ENCODE measurements around the gene TARS2. TPM values are rescaled to one million over a fixed set of nuclear protein-coding genes. Genes with fewer than 3 reads are reported as not detected.

The TARS2 gene
- total RNA-seq, 1 donor from 2014 or later = 38.7 TPM

DNA sequence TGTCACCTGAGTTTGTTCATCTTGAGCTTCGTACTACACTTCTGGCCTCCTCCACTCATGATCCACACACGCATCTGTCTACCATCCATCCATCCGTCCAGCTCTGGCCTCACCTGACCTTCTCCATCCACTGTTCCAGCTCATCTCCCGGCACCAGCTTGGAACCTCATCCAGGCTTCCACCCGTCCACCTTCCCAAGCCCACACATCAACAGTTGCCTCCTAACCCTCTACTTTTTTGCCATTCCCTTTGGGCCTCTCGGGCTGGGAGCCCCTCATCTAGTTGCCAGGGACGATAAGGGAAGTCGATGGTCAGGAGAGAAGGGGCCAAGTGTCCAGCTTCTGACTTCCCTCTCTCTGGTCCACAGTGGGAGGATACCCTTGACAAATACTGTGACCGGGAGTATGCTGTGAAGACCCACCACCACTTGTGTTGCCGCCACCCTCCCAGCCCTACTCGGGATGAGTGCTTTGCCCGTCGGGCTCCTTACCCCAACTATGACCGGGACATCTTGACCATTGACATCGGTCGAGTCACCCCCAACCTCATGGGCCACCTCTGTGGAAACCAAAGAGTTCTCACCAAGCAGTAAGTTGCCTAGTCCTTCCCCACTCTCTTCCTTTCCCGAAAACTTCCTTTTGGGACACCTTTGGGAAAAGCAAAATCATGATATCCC is 24.9 kb downstream of the TARS2 start:
- Mint-ChIP-seq H3K27me3 (ENCODE audit: unreplicated experiment) (peaks cover 10% of the 10 kb centered on the region), H3K36me3 (ENCODE audit: unreplicated experiment) (peaks cover 6% of the 10 kb centered on the region), H3K27ac (ENCODE audit: unreplicated experiment) (no peak overlapping the region), H3K4me3 (ENCODE audit: unreplicated experiment) (peak overlapping the region; percentile 36), H3K4me1 (ENCODE audit: low read depth, unreplicated experiment) (peaks cover 29% of the 10 kb centered on the region), H3K9me3 (ENCODE audit: unreplicated experiment) (peaks cover 17% of the 10 kb centered on the region)
- DNase-seq = no peak
- no peak for TF ChIP-seq CTCF (IDR thresholded peaks at IDR 0.05; ENCODE audit: partially characterized antibody, unreplicated experiment)

- Mint-ChIP-seq H3K9me3 (ENCODE audit: unreplicated experiment) (peaks cover 17% of the 10 kb centered on the region), H3K27ac (ENCODE audit: unreplicated experiment) (no peak overlapping the region), H3K4me3 (ENCODE audit: unreplicated experiment) (peak overlapping the region; percentile 11), H3K36me3 (ENCODE audit: unreplicated experiment) (peaks cover 6% of the 10 kb centered on the region), H3K27me3 (ENCODE audit: unreplicated experiment) (peaks cover 8% of the 10 kb centered on the region), H3K4me1 (ENCODE audit: low read depth, unreplicated experiment) (peaks cover 29% of the 10 kb centered on the region)
- no peak for TF ChIP-seq CTCF (IDR thresholded peaks at IDR 0.05; ENCODE audit: partially characterized antibody, unreplicated experiment)
- DNase-seq = no peak
These were observed 25.6 kb downstream of the TARS2 start for GRCh38 chr1:150512846-150513245.

GRCh38 chr1:150513351-150513791 is 26.2 kb downstream of the TARS2 start:
- H3K4me3 Mint-ChIP-seq (ENCODE audit: unreplicated experiment) = peak overlapping the region; percentile 42
- peak; percentile 43 for DNase-seq
- peaks cover 8% of the 10 kb centered on the region for H3K27me3 Mint-ChIP-seq (ENCODE audit: unreplicated experiment)
- peaks cover 29% of the 10 kb centered on the region for H3K4me1 Mint-ChIP-seq (ENCODE audit: low read depth, unreplicated experiment)
- H3K27ac Mint-ChIP-seq (ENCODE audit: unreplicated experiment) = peak overlapping the region; percentile 49
- TF ChIP-seq CTCF (IDR thresholded peaks at IDR 0.05; ENCODE audit: partially characterized antibody, unreplicated experiment) = no peak
- H3K36me3 Mint-ChIP-seq (ENCODE audit: unreplicated experiment) = peaks cover 6% of the 10 kb centered on the region
- peaks cover 17% of the 10 kb centered on the region for H3K9me3 Mint-ChIP-seq (ENCODE audit: unreplicated experiment)

DNA sequence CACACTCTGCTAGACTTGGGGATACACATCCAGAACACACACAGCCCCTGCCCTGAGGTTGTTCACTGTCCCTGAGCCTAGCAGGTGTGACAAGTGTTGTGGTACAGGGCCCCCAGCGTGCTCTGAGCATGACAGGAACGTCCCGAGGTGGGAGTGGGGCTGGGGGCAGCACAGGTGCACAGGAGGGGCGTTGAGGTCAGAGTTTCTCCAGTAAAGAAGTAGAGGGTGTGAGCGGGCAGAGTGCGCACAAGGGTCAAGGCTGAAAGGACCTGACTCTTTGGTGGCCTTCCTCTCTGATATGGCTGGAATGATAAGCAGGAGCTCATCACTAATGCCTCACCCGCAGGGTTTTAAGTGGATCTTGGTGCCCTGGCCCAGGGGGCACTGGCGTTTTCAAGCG is 27.0 kb downstream of the TARS2 start:
- Mint-ChIP-seq H3K27ac (ENCODE audit: unreplicated experiment) (peak overlapping the region; percentile 28), H3K36me3 (ENCODE audit: unreplicated experiment) (peaks cover 6% of the 10 kb centered on the region), H3K4me3 (ENCODE audit: unreplicated experiment) (peak overlapping the region; percentile 95), H3K4me1 (ENCODE audit: low read depth, unreplicated experiment) (peaks cover 29% of the 10 kb centered on the region), H3K27me3 (ENCODE audit: unreplicated experiment) (peaks cover 8% of the 10 kb centered on the region), H3K9me3 (ENCODE audit: unreplicated experiment) (peaks cover 17% of the 10 kb centered on the region)
- no peak for DNase-seq
- TF ChIP-seq CTCF (IDR thresholded peaks at IDR 0.05; ENCODE audit: partially characterized antibody, unreplicated experiment) = no peak

GRCh38 chr1:150514913-150515327 is 27.7 kb downstream of the TARS2 start:
- peak overlapping the region; percentile 90 for H3K27ac Mint-ChIP-seq (ENCODE audit: unreplicated experiment)
- peak overlapping the region; percentile 95 for H3K4me3 Mint-ChIP-seq (ENCODE audit: unreplicated experiment)
- H3K4me1 Mint-ChIP-seq (ENCODE audit: low read depth, unreplicated experiment) = peaks cover 29% of the 10 kb centered on the region
- peaks cover 8% of the 10 kb centered on the region for H3K27me3 Mint-ChIP-seq (ENCODE audit: unreplicated experiment)
- TF ChIP-seq CTCF (IDR thresholded peaks at IDR 0.05; ENCODE audit: partially characterized antibody, unreplicated experiment) = no peak
- DNase-seq = no peak
- peaks cover 6% of the 10 kb centered on the region for H3K36me3 Mint-ChIP-seq (ENCODE audit: unreplicated experiment)
- H3K9me3 Mint-ChIP-seq (ENCODE audit: unreplicated experiment) = peaks cover 17% of the 10 kb centered on the region

Data from glutamatergic neuron (in vitro differentiated cells).